Gastrocnemius medialis (tissue), 4 donors: Measurements from ENCODE around the gene TIMP3. TPM values are rescaled to one million over a fixed set of nuclear protein-coding genes. Genes with fewer than 3 reads are reported as not detected.
"Not testable (repeated sequence)": the region's sequence is repeated elsewhere in the genome, so short reads cannot be mapped to it uniquely, and the experiment has no call there.

Source experiments
- ATAC-seq, 2 donors: fragments of 150-250 bp; one replicate each; pipeline ENCODE4 v1.9.1; 2016
- DNase-seq, 2 donors: peaks; one replicate each; pipeline ENCODE4 v3.0.0-alpha.2; 2019
- H3K27ac ChIP-seq, 4 donors: fragments of 200-600 bp; sonication (generic); 1 replicate in 1 of 4; 2 replicates in 3 of 4; pipeline ENCODE4 v1.5.1; 2016 to 2018; ENCODE audit warnings: mild to moderate bottlenecking in 2 of 4, moderate library complexity in 1 of 4
- H3K27me3 ChIP-seq, 3 donors: fragments of 200-600 bp; sonication (generic) in 2 of 3; 1 replicate in 1 of 3; 2 replicates in 2 of 3; pipeline versions ENCODE4 v1.5.1 to v1.6.0; 2016 to 2019; ENCODE audit warnings: mild to moderate bottlenecking in 1 of 3, moderate library complexity in 1 of 3
- H3K36me3 ChIP-seq, 2 donors: fragments of 200-600 bp; sonication (generic) in 1 of 2; one replicate each; pipeline ENCODE4 v1.5.1; 2017 to 2018
- H3K4me1 ChIP-seq, 2 donors: fragments of 200-600 bp; sonication (generic) in 1 of 2; one replicate each; pipeline ENCODE4 v1.5.1; 2016 to 2017; ENCODE audit warnings: mild to moderate bottlenecking in 2 of 2
- H3K4me3 ChIP-seq, 4 donors: fragments of 200-600 bp; sonication (generic) in 3 of 4; 1 replicate in 1 of 4; 2 replicates in 3 of 4; pipeline ENCODE4 v1.5.1; 2016 to 2019; ENCODE audit warnings: mild to moderate bottlenecking in 2 of 4
- H3K9me3 ChIP-seq, 3 donors: fragments of 200-600 bp; sonication (generic) in 2 of 3; 1 replicate in 1 of 3; 2 replicates in 2 of 3; pipeline ENCODE4 v1.5.1; 2016 to 2019
- CTCF ChIP-seq, 5 experiments: fragments of 450-650 bp in 3 of 5; fragments of 200-600 bp in 2 of 5; sonication (generic) in 2 of 5; IDR thresholded peaks in 4 of 5; conservative IDR thresholded peaks in 1 of 5; 1 replicate in 4 of 5; 2 replicates in 1 of 5; pipeline ENCODE4 v1.5.1; 2016 to 2019; ENCODE audit warnings: antibody characterized with exemption in 5 of 5, mild to moderate bottlenecking in 3 of 5, moderate library complexity in 3 of 5
- POLR2A ChIP-seq, 2 donors: fragments of 450-650 bp; IDR thresholded peaks; one replicate each; pipeline ENCODE4 v1.6.1; 2017; ENCODE audit warnings: antibody characterized with exemption in 2 of 2, mild to moderate bottlenecking in 2 of 2, moderate library complexity in 2 of 2
- in situ Hi-C, 4 donors: fragments of 200-750 bp; cut with MboI; loops; one replicate each; pipeline versions ENCODE4 v1.15.0 to v1.8.0; 2017; ENCODE audit warnings: low sequenced_read_pairs in 4 of 4
- intact Hi-C: fragments of 100-400 bp; cut with DNase I; formaldehyde crosslinking; loops from one replicate; pipeline ENCODE4 v1.15.1; 2023; ENCODE audit warnings: low total_unique reads
- total RNA-seq, 4 donors: library from RNA; depleted of rRNA; stranded (reverse); fragments of >200 nt; gene quantifications; one replicate each; pipeline versions ENCODE4 v1.1.0 to v1.2.3, GENCODE V29; 2016

The TIMP3 gene
- total RNA-seq, 4 donors from 2014 or later: 102 to 247 (median 144) TPM

DNA sequence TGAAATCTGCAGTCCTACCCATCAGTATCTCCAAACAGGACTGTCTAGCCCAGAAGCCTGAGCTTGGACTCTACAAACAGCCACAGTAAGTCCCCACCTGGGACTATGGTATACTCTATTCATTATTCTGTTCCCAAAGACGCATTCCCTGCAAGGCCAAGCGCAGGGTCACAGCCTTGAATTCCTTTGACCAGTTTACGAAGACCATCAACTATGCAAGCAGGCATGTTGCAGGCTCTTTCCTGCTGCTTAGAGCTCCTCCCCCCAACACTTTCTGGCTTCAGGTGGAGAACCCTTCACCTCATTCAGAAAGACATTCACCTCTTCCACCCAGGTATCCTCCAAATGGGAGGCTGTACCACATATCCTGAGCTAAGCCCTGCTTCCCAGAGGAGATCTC is 62.5 kb downstream of the TIMP3 start:
- TF ChIP-seq POLR2A (IDR thresholded peaks at IDR 0.05) (no peak), CTCF (IDR thresholded peaks at IDR 0.05 in 4 of 5, conservative IDR thresholded peaks at IDR 0.05 in 1 of 5) (no peak)
- Histone ChIP-seq H3K36me3 (peaks cover 0 to 12% of the 10 kb centered on the region in 2 donors), H3K9me3 (no peaks in the 10 kb centered on the region), H3K4me1 (peaks cover 0 to 8% of the 10 kb centered on the region in 2 donors), H3K4me3 (no peak overlapping the region), H3K27me3 (no peaks in the 10 kb centered on the region), H3K27ac (no peak overlapping the region)
- ATAC-seq: no peak
- intact Hi-C loops (no loop called here), in situ Hi-C loops (no loop called here)
- DNase-seq: no peak

DNA sequence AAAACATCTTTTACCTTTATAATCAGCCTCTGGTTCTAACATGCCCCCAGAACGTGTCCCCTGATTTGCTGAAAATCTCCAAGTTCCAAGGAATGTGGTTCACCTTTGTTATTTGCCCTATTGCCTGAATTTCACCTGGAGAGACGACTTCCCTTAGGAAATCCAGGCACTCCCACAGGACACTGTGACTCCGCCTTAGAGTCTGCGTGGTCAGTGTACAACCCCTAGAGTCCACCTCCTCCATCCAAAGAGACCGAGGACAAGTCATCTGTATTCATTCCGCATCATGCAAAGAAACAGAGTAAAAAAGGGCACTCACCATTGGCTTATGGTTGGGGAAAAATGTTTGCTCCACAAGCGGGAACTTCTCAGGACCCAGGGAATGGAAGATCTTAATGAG is 63.1 kb downstream of the TIMP3 start:
- Histone ChIP-seq H3K36me3 (peaks cover 0 to 12% of the 10 kb centered on the region in 2 donors), H3K27ac (no peak overlapping the region), H3K4me3 (no peak overlapping the region), H3K4me1 (peaks cover 0 to 8% of the 10 kb centered on the region in 2 donors), H3K27me3 (no peaks in the 10 kb centered on the region), H3K9me3 (no peaks in the 10 kb centered on the region)
- ATAC-seq (no peak), DNase-seq (no peak)
- TF ChIP-seq POLR2A (IDR thresholded peaks at IDR 0.05) (no peak), CTCF (IDR thresholded peaks at IDR 0.05 in 4 of 5, conservative IDR thresholded peaks at IDR 0.05 in 1 of 5) (no peak)
- intact Hi-C loops: no loop called here
- in situ Hi-C loops: no loop called here

DNA sequence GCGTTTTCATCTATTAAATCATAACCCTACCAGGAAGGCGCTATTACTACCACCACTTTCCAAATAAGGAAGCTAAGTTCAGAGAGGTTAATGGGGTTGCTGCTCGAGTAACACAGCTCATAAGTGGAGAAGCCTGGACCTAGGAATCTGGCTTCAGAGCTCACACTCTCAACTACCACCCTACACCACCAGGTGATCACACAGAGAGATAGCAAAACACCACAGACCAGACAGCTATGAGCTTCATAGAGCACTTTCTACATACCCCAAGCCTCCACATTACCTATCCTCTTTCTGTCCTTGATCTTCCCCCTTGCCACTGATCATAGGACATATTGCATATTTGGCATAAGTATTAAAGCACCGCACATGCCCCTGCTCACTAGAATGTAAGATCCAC is 65.4 kb downstream of the TIMP3 start:
- in situ Hi-C loops (no loop called here), intact Hi-C loops (no loop called here)
- Histone ChIP-seq H3K4me3 (no peak overlapping the region), H3K9me3 (no peaks in the 10 kb centered on the region), H3K27me3 (no peaks in the 10 kb centered on the region), H3K36me3 (no peaks in the 10 kb centered on the region), H3K4me1 (peaks cover 0 to 8% of the 10 kb centered on the region in 2 donors), H3K27ac (no peak overlapping the region)
- ATAC-seq: no peak
- no peak for TF ChIP-seq POLR2A (IDR thresholded peaks at IDR 0.05)
- TF ChIP-seq CTCF (IDR thresholded peaks at IDR 0.05 in 4 of 5, conservative IDR thresholded peaks at IDR 0.05 in 1 of 5): no peak
- DNase-seq: no peak

GRCh38 chr22:32868946-32869345 is 67.4 kb downstream of the TIMP3 start:
- ATAC-seq (no peak), DNase-seq (no peak)
- intact Hi-C loops (no loop called here), in situ Hi-C loops (no loop called here)
- no peaks in the 10 kb centered on the region for H3K27me3 ChIP-seq
- no peaks in the 10 kb centered on the region for H3K36me3 ChIP-seq
- TF ChIP-seq POLR2A (IDR thresholded peaks at IDR 0.05): no peak
- no peak for TF ChIP-seq CTCF (IDR thresholded peaks at IDR 0.05 in 4 of 5, conservative IDR thresholded peaks at IDR 0.05 in 1 of 5)
- H3K27ac ChIP-seq: no peak overlapping the region
- H3K4me1 ChIP-seq: no peaks in the 10 kb centered on the region
- H3K9me3 ChIP-seq: no peaks in the 10 kb centered on the region
- no peak overlapping the region for H3K4me3 ChIP-seq

DNA sequence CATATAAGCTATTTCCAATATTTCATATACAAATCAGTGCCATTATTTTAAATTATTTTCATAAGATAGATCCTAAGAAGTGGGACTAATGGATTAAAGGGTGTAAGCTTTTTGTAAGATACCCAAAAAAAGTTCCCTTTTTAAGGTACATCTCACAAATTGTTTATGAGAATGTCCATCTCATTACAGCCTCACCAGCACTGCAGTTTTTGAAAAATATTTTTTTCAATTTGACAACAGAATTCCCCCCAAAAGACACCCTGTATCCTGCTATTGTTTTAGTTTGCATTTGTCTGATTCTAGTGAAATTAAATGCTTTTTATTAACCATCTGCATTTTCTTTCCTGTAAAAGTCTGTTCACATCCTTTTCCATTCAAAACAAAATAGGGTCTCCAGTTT is 69.0 kb downstream of the TIMP3 start:
- ATAC-seq: no peak
- no peaks in the 10 kb centered on the region for H3K4me1 ChIP-seq
- no peak overlapping the region for H3K4me3 ChIP-seq
- H3K36me3 ChIP-seq: no peaks in the 10 kb centered on the region
- no peak for DNase-seq
- TF ChIP-seq POLR2A (IDR thresholded peaks at IDR 0.05) (no peak), CTCF (IDR thresholded peaks at IDR 0.05 in 4 of 5, conservative IDR thresholded peaks at IDR 0.05 in 1 of 5) (no peak)
- intact Hi-C loops: no loop called here
- no peak overlapping the region for H3K27ac ChIP-seq
- no peaks in the 10 kb centered on the region for H3K27me3 ChIP-seq
- H3K9me3 ChIP-seq: no peaks in the 10 kb centered on the region
- in situ Hi-C loops: no loop called here

DNA sequence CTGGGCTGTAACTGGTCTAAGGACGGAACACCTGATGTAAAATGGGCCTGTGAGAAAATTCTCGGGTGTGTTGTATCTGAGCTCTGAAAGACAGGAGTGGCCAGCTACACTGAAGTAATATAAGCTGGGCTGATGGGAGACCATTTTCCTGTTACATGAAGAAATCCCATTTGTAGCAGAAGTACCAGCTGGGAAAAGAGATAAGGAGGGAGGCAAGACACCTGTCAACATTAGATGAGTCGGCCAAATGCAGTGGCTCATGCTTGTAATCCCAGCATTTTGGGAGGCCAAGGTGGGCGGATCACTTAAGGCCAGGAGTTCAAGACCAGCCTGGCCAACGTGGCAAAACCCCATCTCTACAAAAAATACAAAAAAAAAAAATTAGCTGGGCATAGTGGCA is 72.1 kb downstream of the TIMP3 start:
- DNase-seq, ATAC-seq, in situ Hi-C loops, H3K9me3 ChIP-seq, H3K27me3 ChIP-seq, H3K27ac ChIP-seq, H3K36me3 ChIP-seq, H3K4me3 ChIP-seq, intact Hi-C loops, H3K4me1 ChIP-seq: not testable (repeated sequence)
